OCI-LY1 (cell line): Measurements from ENCODE around the gene CYB5A.

Experiments
- CTCF ChIP-seq: fragments of 200-600 bp; sonication (generic), shearing (Covaris generic); IDR thresholded peaks from 2 replicates; pipeline ENCODE4 v1.5.1; 2017; ENCODE audit warnings: mild to moderate bottlenecking, antibody characterized with exemption, low read length, moderate library complexity, mixed read lengths
- EZH2 ChIP-seq: fragments of 200-600 bp; sonication (generic), shearing (Covaris generic); IDR thresholded peaks from 2 replicates; pipeline ENCODE4 v1.8.0; 2017; ENCODE audit warnings: borderline replicate concordance, mixed run types, mild to moderate bottlenecking, antibody characterized with exemption, low read length, moderate library complexity, mixed read lengths

GRCh38 chr18:74278058-74278457 is 13.7 kb downstream of the CYB5A start:
- TF ChIP-seq CTCF (no peak), EZH2 (no peak)
